ENCODE data around the gene TSPAN10. TPM values are rescaled to one million over a fixed set of nuclear protein-coding genes. Genes with fewer than 3 reads are reported as not detected.

The TSPAN10 gene
- total RNA-seq, 2 experiments from 2014 or later: 1.2 TPM

DNA sequence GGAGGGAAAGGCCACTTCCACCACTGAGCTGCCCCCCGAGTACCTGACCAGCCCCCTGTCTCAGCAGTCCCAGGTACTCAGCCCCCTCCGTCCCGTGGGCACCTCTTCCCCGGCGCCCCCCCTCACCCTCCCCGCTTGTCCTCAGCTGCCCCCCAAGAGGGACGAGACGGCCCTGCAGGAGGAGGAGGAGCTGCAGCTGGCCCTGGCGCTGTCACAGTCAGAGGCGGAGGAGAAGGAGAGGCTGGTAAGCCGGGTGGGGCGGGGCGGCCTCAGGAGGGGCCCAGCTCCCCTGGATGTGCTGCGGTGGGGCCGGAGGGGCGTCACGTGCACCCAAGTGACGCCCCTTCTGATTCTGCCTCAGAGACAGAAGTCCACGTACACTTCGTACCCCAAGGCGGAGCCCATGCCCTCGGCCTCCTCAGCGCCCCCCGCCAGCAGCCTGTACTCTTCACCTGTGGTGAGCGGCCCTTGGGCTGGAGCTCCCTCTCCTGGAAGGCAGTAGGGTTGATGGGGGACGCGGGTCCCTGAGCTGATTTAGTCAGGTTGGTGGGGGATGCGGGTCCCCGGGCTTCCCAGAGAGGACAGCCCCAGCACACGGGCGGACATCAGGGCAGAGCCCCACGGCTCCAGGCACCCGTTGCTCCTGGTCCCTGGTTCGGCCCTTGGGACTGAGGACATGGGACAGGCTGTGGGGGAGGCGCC is 56.7 kb downstream of the TSPAN10 start:
- Mint-ChIP-seq H3K27me3 (ENCODE audit: low read depth) (no peaks in the 10 kb centered on the region), H3K36me3 (ENCODE audit: low read depth) (peaks cover 51% of the 10 kb centered on the region), H3K4me3 (no peak overlapping the region), H3K4me1 (ENCODE audit: low read depth) (peaks cover 5% of the 10 kb centered on the region), H3K9me3 (ENCODE audit: insufficient read depth) (no peaks in the 10 kb centered on the region), H3K27ac (no peak overlapping the region)
- ChIA-PET CTCF (interaction anchor here (1.0 kb wide), 1 partner anchor 10 kb away, joined by 3 read pairs; the partner anchor contains the start of genes ARL16 and HGS), POLR2A (interaction anchor here (0.9 to 1.1 kb wide), 2 partner anchors 10 kb away, joined by 4 read pairs; partner anchors contain the start of genes ARL16 and HGS)
- ATAC-seq (no peak), DNase-seq (no peak)

- CTCF ChIA-PET: interaction anchor here (0.6 kb wide), 1 partner anchor 10 kb away, joined by 3 read pairs; no protein-coding TSS in a partner anchor
- Mint-ChIP-seq H3K36me3 (ENCODE audit: low read depth) (peaks cover 46% of the 10 kb centered on the region), H3K9me3 (ENCODE audit: insufficient read depth) (no peaks in the 10 kb centered on the region), H3K27me3 (ENCODE audit: low read depth) (no peaks in the 10 kb centered on the region), H3K4me3 (no peak overlapping the region), H3K27ac (no peak overlapping the region), H3K4me1 (ENCODE audit: low read depth) (peaks cover 3% of the 10 kb centered on the region)
- POLR2A ChIA-PET: no interaction called here
- ATAC-seq (no peak), DNase-seq (no peak)
These were observed 57.8 kb downstream of the TSPAN10 start for GRCh38 chr17:81694810-81695209.

DNA sequence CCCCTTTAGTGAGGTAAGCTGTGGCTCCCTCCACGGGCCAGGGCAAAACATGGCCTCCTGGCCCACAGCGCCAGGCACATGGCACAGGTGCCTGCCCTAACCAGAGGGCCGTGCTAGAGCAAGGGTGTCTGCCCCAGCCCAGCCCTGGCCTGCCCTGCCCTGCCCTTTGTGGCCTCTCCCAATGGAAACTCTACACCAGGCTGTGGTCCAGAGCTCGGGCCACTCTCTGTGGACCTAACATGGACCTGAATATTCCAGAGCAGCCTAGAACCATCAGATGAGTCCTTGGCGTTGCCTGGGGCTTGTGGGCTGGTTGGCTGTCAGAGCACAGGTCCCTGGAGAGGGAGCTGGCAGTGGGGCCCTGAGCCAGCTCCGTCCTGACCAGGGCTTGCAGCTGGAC is 58.2 kb downstream of the TSPAN10 start:
- CTCF ChIA-PET: interaction anchor here (0.6 kb wide), 1 partner anchor 10 kb away, joined by 3 read pairs; no protein-coding TSS in a partner anchor
- H3K4me3 Mint-ChIP-seq: no peak overlapping the region

DNA sequence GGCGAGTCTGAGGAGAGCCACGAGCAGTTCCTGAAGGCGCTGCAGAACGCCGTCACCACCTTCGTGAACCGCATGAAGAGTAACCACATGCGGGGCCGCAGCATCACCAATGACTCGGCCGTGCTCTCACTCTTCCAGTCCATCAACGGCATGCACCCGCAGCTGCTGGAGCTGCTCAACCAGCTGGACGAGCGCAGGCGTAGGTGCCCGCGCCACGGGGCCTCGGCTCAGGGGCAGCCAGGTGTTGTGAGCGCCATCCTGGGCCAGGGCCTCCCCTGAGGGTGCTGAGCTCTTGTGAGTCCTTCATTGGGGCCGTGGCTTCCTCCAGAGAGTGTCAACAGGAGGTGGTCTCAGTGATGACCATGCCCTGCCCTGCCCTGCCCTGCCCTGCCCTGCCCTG is 58.8 kb downstream of the TSPAN10 start:
- H3K4me3 Mint-ChIP-seq: no peak overlapping the region
- no peaks in the 10 kb centered on the region for H3K27me3 Mint-ChIP-seq (ENCODE audit: low read depth)
- H3K4me1 Mint-ChIP-seq (ENCODE audit: low read depth): peaks cover 5% of the 10 kb centered on the region
- POLR2A ChIA-PET: no interaction called here
- DNase-seq (no peak), ATAC-seq (no peak)
- no peaks in the 10 kb centered on the region for H3K9me3 Mint-ChIP-seq (ENCODE audit: insufficient read depth)
- H3K36me3 Mint-ChIP-seq (ENCODE audit: low read depth): peaks cover 43% of the 10 kb centered on the region
- no peak overlapping the region for H3K27ac Mint-ChIP-seq
- CTCF ChIA-PET: no interaction called here

More for the DNA sequence above, 58.2 kb downstream of the TSPAN10 start:
- DNase-seq (no peak), ATAC-seq (no peak)
- H3K9me3 Mint-ChIP-seq (ENCODE audit: insufficient read depth): no peaks in the 10 kb centered on the region
- H3K36me3 Mint-ChIP-seq (ENCODE audit: low read depth): peaks cover 42% of the 10 kb centered on the region
- no peaks in the 10 kb centered on the region for H3K27me3 Mint-ChIP-seq (ENCODE audit: low read depth)
- no peak overlapping the region for H3K27ac Mint-ChIP-seq
- POLR2A ChIA-PET: no interaction called here
- H3K4me1 Mint-ChIP-seq (ENCODE audit: low read depth): peaks cover 2% of the 10 kb centered on the region

DNA sequence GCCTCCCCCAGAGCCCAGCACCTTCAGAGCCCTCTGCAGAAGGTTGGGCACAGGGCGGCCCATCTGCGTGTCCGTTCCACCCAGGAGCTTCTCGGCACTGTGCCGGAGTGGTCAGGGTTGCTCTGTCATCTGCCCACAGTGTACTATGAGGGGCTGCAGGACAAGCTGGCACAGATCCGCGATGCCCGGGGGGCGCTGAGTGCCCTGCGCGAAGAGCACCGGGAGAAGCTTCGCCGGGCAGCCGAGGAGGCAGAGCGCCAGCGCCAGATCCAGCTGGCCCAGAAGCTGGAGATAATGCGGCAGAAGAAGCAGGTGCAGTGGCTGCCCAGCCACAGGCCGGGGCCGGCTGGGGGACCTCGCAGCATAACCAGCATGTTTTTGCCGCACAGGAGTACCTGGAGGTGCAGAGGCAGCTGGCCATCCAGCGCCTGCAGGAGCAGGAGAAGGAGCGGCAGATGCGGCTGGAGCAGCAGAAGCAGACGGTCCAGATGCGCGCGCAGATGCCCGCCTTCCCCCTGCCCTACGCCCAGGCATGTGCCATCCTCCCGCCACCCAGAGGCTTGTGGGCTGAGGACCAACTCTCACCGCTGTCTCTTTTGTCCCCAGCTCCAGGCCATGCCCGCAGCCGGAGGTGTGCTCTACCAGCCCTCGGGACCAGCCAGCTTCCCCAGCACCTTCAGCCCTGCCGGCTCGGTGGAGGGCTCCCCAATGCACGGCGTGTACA is 59.4 kb downstream of the TSPAN10 start:
- no peak overlapping the region for H3K27ac Mint-ChIP-seq
- DNase-seq (no peak), ATAC-seq (no peak)
- no peaks in the 10 kb centered on the region for H3K9me3 Mint-ChIP-seq (ENCODE audit: insufficient read depth)
- H3K4me3 Mint-ChIP-seq: no peak overlapping the region
- H3K4me1 Mint-ChIP-seq (ENCODE audit: low read depth): peaks cover 11% of the 10 kb centered on the region
- POLR2A ChIA-PET: no interaction called here
- no peaks in the 10 kb centered on the region for H3K27me3 Mint-ChIP-seq (ENCODE audit: low read depth)
- peaks cover 42% of the 10 kb centered on the region for H3K36me3 Mint-ChIP-seq (ENCODE audit: low read depth)
- CTCF ChIA-PET: no interaction called here

DNA sequence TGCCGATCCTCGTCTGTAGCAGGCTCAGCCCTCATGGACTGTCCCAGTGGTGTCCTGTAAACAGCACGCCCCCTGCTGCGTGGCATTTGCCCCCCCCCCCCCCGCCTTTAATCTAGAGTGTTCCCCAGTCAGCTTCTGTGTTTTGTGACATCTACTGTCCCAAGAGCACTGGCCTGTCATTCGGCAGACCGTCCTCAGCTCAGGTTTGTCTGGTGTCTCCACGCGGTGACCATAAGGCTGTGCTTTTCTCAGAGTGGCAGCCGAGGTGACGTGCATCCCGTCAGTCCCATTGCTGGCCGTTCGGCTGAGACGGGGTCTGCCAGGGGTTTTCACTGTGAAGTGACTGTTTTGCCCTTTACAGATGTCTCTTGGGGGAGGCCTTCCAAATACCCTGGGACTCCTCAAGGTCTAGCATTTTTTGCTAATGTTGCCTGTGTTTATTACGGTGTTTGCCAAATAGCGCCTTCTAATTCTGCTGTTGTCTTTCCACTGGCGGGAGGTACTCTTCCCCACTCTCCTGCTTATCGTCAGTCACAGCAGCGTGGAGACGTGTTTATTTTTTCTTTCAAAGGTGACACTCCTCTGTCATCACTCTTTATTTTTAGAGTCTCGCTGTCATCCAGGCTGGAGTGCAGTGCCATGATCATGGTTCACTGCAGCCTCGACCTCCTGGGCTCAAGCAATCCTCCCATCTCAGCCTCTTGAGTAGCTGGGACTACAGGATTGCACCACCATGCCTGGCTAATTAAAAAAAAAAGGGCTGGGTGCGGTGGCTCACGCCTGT is 60.5 kb downstream of the TSPAN10 start:
- Mint-ChIP-seq H3K27me3 (ENCODE audit: low read depth) (no peaks in the 10 kb centered on the region), H3K9me3 (ENCODE audit: insufficient read depth) (no peaks in the 10 kb centered on the region), H3K27ac (no peak overlapping the region), H3K4me3 (no peak overlapping the region), H3K4me1 (ENCODE audit: low read depth) (peaks cover 21% of the 10 kb centered on the region), H3K36me3 (ENCODE audit: low read depth) (peaks cover 44% of the 10 kb centered on the region)
- CTCF ChIA-PET: no interaction called here
- POLR2A ChIA-PET: no interaction called here
- DNase-seq: no peak
- ATAC-seq: no peak

Small RNA genes within 50 kb of the gene (microRNA-seq; reads per million reads assigned to microRNA genes)
- 1.7 reads per million for gene MIR6786

Other genes with a start within 250 kb of the TSPAN10 start
- under 1 TPM; 0.87 to 0.91 TPM for gene BAHCC1, start 241.7 kb upstream of the TSPAN10 start, total RNA-seq
- gene ACTG1, start 124.4 kb upstream of the TSPAN10 start, total RNA-seq: 1,000 to 10,000 TPM; 5,147 to 5,318 TPM
- under 1 TPM; 0.52 to 0.74 TPM for gene FSCN2, start 108.8 kb upstream of the TSPAN10 start, total RNA-seq
- 10 to 100 TPM; 39.2 to 43.6 TPM for gene FAAP100, start 84.8 kb upstream of the TSPAN10 start, total RNA-seq
- gene NPLOC4, start 84 bp upstream of the TSPAN10 start, total RNA-seq: 100 to 1,000 TPM; 113 TPM
- gene PDE6G, start 19.3 kb downstream of the TSPAN10 start, total RNA-seq: 10 to 100 TPM; 76.5 to 80.3 TPM
- gene OXLD1, start 29.4 kb downstream of the TSPAN10 start, total RNA-seq: 10 to 100 TPM; 48.5 to 52.3 TPM
- 10 to 100 TPM; 42.3 to 43.7 TPM for gene CCDC137, start 29.5 kb downstream of the TSPAN10 start, total RNA-seq
- gene ARL16, start 46.6 kb downstream of the TSPAN10 start, total RNA-seq: 10 to 100 TPM; 21.3 to 28.4 TPM
- 100 to 1,000 TPM; 107 to 128 TPM for gene HGS, start 46.8 kb downstream of the TSPAN10 start, total RNA-seq
- 100 to 1,000 TPM; 102 to 104 TPM for gene MRPL12, start 66.2 kb downstream of the TSPAN10 start, total RNA-seq
- 10 to 100 TPM; 39.2 to 40.4 TPM for gene SLC25A10, start 75.1 kb downstream of the TSPAN10 start, total RNA-seq
- gene GCGR, start 167.0 kb downstream of the TSPAN10 start, total RNA-seq: not detected
- 10 to 100 TPM; 42.3 to 43.0 TPM for gene MCRIP1, start 196.1 kb downstream of the TSPAN10 start, total RNA-seq
- gene PPP1R27, start 197.9 kb downstream of the TSPAN10 start, total RNA-seq: not detected
- 100 to 1,000 TPM; 474 to 498 TPM for gene P4HB, start 223.3 kb downstream of the TSPAN10 start, total RNA-seq
- gene ARHGDIA, start 234.1 kb downstream of the TSPAN10 start, total RNA-seq: 100 to 1,000 TPM; 756 to 778 TPM

Measured in activated CD8-positive, alpha-beta T cell treated with anti-CD3 and anti-CD28 coated beads, Interleukin-2, amount 10 ng/mL, durations not matched to agents 7 days and 5 days (primary cell).